G401.6 (cell line): ENCODE data around the gene TMEM223.
"Not testable (repeated sequence)": the region's sequence is repeated elsewhere in the genome, so short reads cannot be mapped to it uniquely, and the experiment has no call there.

ENCODE experiments used
- FAIRE-seq: peaks from 2 replicates; lab custom pipeline; 2012; peaks lifted over from hg19 to GRCh38; lab: Jason Lieb, UNC

Gene TMEM223

DNA sequence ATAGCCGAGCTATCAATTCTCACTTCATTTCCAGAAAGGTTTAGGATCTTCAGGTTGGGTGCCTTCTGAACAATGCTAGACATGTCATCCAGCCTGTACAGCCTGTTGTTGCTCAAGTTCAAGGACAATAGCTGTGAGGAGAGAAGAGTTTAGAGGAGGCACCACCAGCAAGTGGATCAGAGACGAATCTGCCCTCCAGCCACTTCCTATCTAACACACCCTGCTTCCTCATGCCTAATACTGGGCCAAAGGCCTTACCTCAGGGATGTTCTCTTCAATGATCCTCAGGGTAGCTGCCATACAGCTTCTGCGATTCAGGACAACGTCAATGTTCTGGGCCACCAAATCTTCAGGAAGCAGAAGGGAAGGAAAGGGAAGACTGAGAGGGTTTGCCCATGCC, 9.3 kb upstream of the TMEM223 start:
- FAIRE-seq: no peak

DNA sequence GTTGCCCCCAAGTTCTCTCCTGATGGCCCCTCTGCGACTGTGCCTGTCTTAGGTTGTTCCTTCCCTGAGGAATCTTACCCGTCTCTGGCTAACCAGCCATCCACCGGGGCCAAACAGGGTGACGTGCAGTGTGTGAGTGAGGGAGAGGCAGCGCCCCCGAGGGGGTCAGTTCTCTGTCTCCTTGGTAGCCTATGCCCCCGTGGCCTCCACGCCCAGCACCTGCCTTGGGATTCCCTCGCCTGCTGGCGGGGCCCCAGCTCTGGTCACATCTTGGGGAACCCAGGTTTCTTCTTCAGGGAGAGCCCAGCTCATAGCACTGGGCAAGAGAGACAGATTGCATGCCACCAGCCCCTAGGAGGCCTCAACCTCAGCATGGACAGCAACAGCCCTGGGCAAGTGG, 7.7 kb upstream of the TMEM223 start:
- FAIRE-seq: no peak

DNA sequence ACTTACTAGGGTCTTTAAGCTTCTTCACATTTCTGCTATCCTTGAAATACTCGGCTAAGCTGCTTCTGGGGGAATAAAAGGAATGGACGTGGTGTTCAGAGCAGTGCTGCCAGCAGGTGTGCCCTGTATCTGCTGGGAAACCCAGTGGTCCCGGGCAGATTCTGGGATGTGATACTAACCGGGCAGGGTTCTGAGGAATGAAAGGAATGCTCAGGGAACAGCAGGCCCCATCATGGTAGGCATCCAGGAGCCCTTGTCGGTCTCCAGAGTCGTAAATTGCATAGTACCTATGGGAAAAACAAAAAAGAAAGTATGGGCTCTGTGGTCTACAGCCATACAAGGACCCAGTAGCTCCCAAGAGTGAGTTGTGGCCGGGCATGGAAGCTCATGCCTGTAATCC, 4.5 kb upstream of the TMEM223 start:
- FAIRE-seq: no peak

DNA sequence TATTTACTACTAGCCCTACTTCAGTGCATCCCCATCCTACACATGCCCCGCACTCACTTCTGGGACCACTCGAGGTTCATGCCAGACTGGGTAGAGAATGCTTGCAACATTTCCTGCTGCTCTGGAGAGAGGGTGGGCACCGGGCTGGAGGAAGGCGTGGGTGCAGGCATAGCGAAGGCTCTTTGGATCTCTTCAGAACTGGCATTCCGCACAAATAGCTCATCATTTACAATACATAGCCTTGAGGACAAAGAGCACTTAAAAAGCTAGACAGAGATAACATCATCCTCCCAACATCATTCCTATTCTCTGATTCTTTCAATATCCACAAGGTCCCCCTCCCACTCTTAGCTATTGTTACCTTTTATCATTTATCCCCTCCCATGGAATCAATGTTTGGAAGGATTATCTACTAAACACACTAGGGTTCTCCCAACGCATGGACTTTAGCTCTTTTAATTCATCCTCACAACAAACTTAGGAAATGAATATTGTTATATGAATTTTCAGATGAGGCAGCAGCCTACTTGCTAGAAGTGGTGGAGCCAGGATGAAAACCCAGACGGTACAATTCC, 2.5 kb upstream of the TMEM223 start:
- FAIRE-seq: no peak

DNA sequence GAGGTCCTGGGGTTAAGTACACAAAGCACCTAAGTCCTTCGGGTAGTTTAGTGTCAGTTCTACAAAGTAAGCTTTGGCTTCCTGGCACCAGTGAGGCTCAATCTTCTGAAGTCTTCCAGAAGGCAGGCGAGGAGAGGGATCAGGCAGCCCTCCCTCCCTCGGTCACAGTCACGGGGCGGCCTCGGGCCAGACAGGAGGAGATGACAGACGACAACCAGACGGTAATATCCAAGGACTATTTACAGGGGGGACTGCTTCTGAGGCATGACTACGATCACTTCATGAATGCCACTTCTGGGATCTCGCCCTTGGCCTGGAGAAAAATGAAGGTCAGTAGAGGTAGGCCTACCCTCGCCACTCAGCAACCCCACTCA, 383 bp upstream of the TMEM223 start:
- no peak for FAIRE-seq

DNA sequence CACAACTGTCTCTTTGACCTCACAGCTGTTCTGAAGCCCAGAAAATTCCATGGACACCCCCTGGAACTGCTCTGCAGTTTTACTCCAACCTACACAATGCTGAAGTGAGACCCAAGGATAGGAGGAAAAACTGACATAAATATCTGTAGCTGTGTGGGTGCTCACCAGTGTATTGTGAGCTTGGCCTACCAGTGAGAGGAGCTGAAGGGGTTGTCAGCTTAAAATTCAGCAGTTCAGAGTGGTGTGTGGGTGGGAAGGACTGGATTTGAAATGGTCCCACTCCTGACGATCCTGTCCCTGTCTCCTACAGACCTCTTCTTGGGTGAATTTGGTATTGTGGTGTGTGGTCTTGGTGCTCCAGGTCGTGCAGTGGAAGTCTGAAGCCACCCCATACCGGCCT, 2.2 kb downstream of the TMEM223 start:
- no peak for FAIRE-seq

DNA sequence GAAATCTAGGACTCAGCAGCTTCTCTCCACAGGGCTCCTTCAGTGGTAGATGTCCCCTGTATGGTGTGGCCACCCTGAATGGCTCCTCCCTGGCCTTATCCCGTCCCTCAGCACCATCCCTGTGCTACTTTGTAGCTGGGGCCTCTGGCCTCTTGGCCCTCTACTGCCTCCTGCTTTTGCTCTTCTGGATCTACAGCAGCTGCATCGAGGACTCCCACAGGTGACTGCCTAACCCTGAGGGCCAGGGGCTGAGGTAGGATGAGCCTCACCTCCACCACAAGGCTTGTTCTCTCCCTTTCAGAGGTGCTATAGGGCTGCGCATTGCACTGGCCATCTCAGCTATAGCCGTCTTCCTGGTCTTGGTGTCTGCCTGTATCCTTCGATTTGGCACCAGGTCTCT, 2.8 kb downstream of the TMEM223 start:
- no peak for FAIRE-seq

DNA sequence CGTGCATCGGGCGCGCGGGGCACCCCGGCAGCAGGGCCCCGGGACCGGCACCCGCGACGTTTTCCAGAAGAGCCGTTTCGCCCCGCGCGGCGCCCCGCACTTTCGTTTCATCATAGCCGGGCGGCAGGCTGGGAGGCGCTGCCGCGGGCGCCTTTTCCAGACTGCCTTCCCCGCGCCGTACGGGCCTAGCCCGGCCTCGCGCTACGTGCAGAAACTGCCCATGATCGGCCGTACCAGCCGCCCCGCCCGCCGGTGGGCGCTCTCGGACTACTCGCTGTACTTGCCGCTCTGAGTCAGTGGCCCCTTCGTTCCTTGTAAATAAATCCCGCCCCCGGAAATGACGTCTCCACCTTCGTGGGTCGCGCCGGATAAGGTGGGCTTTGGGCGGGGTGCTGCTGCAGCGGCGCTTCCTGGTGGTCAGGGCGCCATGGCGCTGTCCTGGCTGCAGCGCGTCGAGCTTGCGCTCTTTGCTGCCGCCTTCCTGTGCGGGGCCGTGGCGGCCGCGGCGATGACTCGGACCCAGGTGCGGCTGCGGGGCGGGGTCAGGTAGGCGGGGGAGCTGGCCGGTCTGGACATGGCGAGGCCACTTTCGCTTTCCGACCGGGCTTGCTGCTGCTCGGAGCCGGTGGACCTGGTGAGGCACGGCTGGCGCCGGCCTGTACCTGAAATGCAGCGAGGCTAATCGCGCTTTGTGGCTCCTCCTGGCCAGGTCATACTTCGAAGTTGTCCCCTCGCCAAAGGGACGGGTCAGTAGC, 4.6 kb downstream of the TMEM223 start, which contains the start of gene TMEM179B:
TSS of gene TMEM179B (plus strand) at position 398 of the 755 bp plus-strand sequence. CDS start at position 428, 30 bp downstream.
- peak; percentile 63 for FAIRE-seq

DNA sequence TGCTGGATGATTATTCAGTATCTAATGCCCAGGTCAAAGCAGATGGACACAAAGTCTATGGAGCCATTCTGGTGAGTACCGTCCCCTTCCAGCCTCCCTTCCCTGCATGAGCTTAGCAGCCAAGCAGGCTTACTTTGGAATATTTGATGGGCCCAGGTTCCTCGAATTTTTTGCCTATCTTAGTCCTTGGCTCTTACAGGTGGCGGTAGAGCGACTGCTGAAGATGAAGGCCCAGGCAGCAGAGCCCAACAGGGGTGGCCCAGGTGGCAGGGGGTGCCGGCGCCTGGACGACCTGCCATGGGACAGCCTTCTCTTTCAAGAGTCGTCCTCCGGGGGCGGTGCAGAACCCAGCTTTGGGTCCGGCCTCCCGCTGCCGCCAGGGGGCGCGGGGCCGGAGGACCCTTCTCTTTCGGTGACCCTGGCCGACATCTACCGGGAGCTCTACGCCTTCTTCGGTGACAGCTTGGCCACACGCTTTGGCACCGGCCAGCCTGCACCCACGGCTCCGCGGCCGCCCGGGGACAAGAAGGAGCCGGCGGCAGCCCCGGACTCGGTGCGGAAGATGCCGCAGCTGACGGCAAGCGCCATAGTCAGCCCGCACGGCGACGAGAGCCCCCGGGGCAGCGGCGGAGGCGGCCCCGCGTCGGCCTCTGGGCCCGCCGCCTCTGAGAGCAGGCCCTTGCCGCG, 5.3 kb downstream of the TMEM223 start:
- no peak for FAIRE-seq

DNA sequence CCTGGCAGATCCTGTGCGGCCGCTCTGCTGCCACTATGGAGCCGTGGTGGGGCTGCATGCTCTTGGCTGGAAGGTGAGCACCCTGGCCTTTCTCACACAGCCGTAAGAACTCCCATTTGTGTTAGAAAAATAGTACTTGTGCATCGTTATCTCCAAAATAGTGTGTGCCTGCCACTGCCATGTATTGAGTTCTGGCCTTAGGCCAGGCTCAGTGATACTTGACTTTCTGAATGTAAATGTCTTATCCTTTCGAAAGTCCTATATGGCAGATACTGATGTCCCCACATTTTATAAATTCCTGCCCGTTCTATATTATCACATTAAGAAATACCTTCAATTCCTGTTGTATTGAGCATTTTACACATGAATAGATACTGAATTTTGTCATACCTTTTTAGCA, 9.1 kb downstream of the TMEM223 start:
- no peak for FAIRE-seq

DNA sequence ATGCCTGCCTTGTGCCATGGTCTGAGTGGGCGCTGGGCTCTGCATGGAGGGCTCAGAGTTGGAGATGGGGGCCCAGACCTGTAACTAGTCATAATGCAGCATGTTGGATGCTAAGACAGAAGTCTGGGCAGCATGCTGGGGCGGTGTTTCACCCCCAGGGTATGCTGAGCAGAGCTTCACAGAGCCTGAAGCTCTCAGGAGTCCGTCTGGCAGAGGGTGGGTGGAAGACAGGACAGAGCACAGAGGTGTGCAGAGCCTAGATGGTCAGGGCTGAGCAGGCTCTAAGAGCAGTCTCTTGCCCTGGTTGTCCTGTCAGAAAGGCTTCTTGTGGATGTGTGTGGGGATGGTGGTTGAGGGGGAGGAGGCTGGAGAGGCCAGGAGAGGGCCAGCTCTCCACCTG, 13.4 kb downstream of the TMEM223 start:
- no peak for FAIRE-seq

DNA sequence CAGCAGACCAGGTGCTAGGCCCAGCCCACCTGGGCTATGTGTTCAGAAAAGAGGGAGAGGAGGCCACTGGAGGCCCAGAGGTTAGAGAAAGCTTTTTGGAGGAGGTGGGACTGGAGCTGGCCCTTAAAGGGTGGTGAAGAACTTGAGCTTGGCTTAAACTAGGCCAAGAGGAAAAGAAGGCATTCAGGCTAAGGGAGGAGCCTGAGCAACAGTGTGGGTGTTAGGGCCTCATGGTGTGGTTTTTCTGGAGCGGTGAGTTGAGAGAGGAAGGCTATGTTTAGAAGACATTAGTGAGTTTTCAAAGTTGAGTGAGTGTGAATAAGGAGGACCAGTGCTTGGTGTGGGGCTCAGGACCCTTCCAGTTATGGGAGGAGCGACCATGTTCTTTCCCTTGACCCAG, 14.4 kb downstream of the TMEM223 start:
- FAIRE-seq: no peak

DNA sequence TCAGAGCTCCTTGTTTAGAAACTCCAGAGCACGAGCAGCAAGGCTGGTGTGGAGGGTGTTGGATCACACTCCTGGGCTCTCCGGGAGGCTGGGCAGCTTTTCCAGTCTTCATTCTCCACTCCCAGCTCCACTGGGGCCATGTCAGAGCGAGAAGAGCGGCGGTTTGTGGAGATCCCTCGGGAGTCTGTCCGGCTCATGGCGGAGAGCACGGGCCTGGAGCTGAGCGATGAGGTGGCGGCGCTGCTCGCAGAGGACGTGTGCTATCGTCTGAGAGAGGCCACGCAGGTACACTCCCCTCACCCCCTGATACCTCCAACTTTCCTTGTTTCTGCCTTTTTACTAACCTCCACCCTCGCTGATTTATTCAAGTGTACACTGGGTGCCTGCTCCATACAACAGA, 16.2 kb downstream of the TMEM223 start:
- no peak for FAIRE-seq

DNA sequence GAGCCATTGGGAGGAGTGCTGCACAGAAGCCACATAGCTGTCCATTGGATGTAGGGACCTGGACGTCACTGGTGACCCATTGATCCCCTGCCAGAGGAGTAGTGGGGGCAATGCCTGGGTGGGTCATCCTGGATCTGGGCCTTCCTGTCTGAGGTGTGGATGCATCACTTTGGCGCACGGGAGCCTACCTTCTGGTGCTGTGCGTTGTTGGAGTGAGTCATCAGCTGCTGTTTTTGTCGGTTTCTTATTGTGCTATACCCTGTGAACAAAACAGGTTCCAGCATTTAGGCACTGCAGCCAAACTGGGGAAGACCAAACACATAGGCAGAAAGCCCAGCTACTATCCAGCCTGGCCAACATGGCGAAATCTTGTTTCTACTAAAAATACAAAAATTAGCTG, 17.4 kb downstream of the TMEM223 start:
- no peak for FAIRE-seq

DNA sequence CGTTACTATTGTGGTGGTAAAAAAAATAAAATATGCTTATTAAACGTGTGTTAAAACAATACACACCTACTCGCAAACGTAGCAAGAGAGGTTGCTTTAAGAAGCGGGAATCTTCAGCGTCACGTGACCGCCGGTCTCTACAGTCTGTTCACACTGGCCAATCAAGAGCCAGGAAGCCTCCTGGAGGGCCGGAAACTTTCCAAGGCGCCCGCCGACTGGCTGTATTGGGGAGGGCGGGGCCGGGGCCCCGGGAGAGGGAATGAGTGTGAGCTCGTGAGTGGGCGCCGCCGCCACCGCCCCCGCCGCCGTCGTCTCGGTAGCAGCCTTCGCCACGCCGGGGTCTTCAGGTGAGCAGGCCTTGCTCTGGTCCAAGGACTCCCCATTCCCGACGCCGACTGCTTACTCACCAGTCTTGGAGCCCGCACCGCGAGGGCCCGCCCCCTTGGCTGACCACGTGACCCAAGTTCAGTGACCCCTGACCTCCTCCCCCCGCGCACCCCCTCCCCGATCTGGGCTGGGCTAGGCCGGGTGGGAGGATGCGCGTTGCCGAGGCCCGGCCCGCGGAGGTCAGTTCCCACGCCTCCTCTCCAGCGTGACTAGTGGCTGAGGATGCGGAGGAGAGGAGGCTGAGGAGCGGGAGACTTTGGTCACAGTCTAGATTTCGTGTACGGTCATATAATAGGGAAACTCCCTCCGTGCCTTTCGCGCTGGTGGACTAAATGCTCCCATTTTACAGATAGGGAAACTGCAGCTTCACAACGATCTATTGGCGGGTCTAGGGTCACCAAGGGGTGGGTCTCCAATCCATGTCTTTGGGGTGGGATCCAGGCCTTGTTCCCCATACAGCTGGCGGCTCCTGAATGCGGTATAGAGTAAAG, 20.4 kb downstream of the TMEM223 start, which contains the start of gene TAF6L:
TSS of gene TAF6L (plus strand) at position 253 of the 878 bp plus-strand sequence. CDS start 4,388 bp downstream, outside the sequence.
- FAIRE-seq: peak; percentile 92

DNA sequence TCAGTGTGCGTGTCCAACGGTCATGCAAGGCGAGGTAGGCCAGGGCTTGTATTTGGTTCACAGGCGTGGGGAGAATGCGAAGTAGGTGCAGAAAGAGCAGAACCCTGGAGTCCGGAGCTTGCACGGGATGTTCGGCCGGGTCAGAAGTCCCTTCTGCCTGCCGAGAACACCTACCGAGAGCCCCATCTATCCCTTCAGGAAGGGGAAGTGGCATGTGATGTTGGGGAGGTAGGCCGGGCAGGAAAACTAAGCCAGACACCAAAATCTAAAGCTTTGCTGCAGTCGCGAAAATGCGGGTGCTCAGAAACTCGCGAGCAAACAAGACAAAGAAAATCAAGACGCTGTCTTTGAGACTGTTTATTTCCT, 21.0 kb downstream of the TMEM223 start:
- no peak for FAIRE-seq

DNA sequence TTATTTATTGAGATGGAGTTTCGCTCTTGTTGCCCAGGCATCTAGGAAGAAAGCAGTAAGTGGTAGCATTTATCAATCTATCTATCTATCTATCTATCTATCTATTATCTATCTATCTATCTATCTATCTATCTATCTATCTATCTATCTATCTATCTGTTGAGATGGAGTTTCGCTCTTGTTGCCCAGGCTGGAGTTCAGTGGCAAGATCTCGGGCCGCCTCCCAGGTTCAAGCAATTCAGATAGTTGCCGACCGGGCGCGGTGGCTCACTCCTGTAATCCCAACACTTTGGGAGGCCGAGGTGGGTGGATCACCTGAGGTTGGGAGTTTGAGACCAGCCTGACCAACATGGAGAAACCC, 31.0 kb downstream of the TMEM223 start:
- FAIRE-seq: not testable (repeated sequence)

DNA sequence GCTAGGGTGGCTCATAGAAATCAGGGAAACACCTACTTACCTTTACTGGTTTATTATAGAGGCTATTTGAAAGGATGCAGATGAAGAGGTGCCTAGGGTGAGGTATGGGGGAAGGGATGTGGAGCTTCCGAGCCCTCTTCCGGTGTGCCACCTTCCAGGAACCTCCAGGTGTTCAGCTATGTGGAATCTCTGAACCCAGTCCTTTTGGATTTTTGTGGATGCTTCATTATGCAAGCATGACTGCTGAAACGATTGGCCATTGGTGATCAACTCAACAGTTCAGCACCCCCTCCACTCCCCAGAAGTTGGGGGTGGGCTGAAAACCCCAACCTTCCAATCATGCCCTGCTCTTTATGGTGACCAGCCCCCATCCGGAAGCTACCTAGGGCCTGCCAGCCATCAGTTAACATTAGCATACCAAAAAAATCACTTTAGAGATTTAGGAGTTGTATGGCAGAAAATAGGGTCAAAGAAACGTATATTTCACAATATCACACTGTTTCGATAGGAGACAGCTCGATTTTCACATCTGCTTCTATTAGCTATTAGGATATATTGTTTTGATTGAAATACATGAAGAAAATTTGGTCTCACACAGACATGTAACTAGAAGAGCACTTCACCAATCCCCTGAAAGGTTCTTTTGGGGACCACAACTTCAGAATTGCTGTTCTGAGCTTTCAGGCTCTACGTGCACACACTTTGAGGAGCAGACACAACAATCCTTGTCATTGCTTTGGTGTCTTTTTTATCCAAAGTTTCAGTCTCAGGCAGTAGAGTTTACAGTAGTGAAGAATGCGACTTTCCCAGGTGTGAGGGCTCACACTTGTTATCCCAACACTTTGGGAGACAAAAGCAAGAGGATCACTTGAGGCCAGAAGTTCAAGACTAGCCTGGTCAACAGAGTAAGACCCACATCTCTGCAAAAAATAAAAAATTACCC, 33.7 kb downstream of the TMEM223 start:
- no peak for FAIRE-seq

DNA sequence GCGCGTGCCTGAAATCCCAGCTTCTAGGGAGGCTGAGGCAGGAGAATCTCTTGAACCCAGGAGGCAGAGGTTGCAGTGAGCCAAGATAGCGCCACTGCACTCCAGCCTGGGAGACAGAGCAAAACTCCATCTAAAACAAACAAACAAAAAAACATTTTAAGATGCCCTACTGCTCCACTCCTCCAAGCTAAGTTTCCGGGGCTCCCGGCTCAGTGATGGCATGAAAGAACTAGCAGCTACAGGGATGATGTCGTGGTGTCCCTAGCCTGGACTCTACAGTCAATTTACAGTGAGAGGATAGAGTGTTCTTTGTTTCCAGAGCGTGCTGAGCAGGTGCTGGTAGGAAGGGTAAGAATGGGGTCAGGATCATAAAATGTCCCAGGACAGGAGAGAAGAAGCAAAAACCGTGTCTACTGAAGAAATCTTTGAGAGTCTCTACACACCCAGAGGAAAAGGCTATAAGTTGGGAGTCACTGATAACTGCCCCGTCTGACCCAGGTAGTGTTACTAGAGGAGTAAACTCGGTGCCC, 36.7 kb downstream of the TMEM223 start:
- FAIRE-seq: no peak

DNA sequence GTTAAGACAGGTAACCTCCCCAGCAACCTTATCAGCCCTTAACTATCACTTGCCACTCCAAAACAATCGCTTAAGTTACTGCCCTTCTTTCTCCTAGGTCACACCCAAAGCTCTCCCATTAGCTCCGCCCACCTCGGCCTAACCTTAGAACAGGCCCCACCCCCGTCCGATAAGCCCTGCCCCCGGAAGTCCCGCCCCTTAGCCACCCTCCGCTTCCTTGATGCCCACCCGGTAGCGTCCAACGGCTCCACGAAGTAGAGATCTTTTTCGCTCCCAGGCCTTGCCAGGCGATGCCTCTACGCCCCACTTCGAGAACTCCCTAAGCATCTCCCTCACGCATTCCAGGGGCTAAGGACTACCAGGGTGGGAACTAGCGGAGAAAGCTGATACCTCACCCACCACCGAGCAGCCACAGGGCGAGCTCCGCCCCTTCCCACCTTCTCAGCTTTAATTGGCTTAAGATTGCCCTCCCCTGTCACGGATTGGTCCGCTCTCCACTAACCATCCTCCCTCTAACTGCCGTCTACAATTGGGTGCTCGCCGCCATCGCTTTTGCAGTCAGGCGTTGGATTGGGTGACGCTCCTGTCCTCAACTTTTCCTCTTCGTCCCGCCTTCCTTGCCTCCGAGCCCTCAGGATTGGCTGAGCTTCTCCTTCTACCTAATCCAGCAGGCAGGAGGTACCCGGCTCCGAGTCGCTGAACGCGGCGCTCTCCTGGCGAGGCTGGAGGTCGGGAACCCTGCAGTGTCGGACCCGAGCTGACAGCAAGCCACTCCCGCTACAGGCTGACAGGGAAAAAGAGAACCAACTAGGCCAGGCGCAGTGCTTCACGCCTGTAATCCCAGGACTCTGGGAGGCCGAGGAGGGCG, 37.8 kb downstream of the TMEM223 start, which contains the start of gene ZBTB3:
TSS of gene ZBTB3 (minus strand) at position 425 of the 868 bp plus-strand sequence. CDS start 496 bp downstream, outside the sequence.
- FAIRE-seq: peak; percentile 97
